ENCODE data around the gene CRISPLD2.

The CRISPLD2 gene

DNA sequence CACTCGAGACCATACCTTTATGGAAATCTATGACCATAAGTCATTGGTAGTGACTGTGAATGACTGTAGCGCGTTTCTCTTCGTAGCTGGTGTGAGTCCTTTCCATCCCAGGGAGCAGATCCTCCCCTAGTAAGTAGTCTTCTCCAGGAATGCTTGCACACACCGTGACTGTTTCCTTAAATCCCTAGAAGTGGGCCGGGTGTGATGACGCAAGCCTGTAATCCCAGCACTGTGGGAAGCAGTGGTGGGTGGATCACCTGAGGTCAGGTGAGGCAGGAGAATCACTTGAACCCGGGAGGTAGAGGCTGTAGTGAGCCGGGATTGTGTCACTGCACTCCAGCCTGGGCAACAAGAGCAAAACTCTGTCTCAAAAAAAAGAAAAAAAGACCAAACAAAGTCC, 70.6 kb downstream of the CRISPLD2 start:
- H3K4me1 Mint-ChIP-seq: peaks cover 2% of the 10 kb centered on the region in 2 donors
- no peaks in the 10 kb centered on the region for H3K36me3 Mint-ChIP-seq
- no peak for ATAC-seq (replicated peaks)
- DNase-seq: no peak
- no peak overlapping the region for H3K4me3 Mint-ChIP-seq
- H3K27me3 Mint-ChIP-seq: peaks cover 22 to 46% of the 10 kb centered on the region in 2 donors
- H3K9me3 Mint-ChIP-seq: peaks cover 4 to 6% of the 10 kb centered on the region in 2 donors
- H3K27ac Mint-ChIP-seq: no peak overlapping the region

GRCh38 chr16:84891149-84891795, 71.5 kb downstream of the CRISPLD2 start:
- Mint-ChIP-seq H3K9me3 (peaks cover 4 to 6% of the 10 kb centered on the region in 2 donors), H3K4me1 (peaks cover 0 to 2% of the 10 kb centered on the region in 2 donors), H3K36me3 (no peaks in the 10 kb centered on the region), H3K27ac (no peak overlapping the region), H3K4me3 (no peak overlapping the region), H3K27me3 (peaks cover 17 to 39% of the 10 kb centered on the region in 2 donors)
- ATAC-seq (replicated peaks) (no peak), DNase-seq (no peak)

GRCh38 chr16:84892097-84892496, 72.3 kb downstream of the CRISPLD2 start:
- no peaks in the 10 kb centered on the region for H3K36me3 Mint-ChIP-seq
- no peak overlapping the region for H3K27ac Mint-ChIP-seq
- H3K4me3 Mint-ChIP-seq: no peak overlapping the region
- DNase-seq (no peak), ATAC-seq (replicated peaks) (no peak)
- H3K9me3 Mint-ChIP-seq: peaks cover 4 to 6% of the 10 kb centered on the region in 2 donors
- H3K27me3 Mint-ChIP-seq: peaks cover 15 to 37% of the 10 kb centered on the region in 2 donors
- peaks cover 0 to 2% of the 10 kb centered on the region in 2 donors for H3K4me1 Mint-ChIP-seq

- ATAC-seq (replicated peaks) (no peak), DNase-seq (no peak)
- peaks cover 15 to 30% of the 10 kb centered on the region in 2 donors for H3K27me3 Mint-ChIP-seq
- H3K4me3 Mint-ChIP-seq: no peak overlapping the region
- no peaks in the 10 kb centered on the region for H3K36me3 Mint-ChIP-seq
- H3K27ac Mint-ChIP-seq: no peak overlapping the region
- peaks cover 0 to 2% of the 10 kb centered on the region in 2 donors for H3K4me1 Mint-ChIP-seq
- peaks cover 4 to 6% of the 10 kb centered on the region in 2 donors for H3K9me3 Mint-ChIP-seq
Measured at GRCh38 chr16:84893467-84893848, 73.7 kb downstream of the CRISPLD2 start.

DNA sequence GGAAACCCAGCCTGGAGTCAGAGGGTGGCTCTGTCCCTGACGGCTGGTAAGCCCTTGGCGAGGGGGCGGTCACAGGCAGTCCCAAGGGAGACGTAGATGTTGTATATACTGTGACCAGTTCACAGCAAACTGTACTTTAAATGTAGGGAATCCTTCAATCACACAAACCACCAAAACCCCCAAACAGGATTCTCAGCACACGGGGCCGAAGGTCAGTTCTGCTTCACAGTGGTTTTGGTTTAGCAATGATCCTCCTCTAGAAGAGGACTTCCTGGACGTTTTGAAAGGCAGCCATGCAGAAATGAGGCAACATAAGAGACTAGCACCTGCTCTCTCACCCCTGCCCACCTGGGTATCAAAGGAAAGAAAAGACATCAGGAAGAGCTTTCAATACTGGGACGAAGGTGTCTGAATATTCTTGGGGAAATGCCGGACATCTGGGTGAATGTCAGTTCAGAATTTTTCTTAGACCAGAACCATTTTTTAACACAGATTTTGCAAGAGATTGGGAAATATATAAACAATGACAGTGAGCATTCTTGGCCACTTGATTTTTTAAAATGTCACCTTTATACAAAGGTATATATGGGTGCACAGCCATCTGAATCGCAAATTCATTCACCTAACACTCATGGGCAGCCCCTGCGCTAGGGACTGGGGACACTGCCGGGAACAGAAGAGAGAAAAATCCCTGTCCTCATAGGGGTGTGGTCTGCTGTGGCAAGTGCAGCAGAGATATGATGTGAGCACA, 74.2 kb downstream of the CRISPLD2 start:
- H3K4me3 Mint-ChIP-seq: no peak overlapping the region

GRCh38 chr16:84895016-84895415, 75.2 kb downstream of the CRISPLD2 start:
- DNase-seq: no peak
- ATAC-seq (replicated peaks): no peak
- Mint-ChIP-seq H3K9me3 (peaks cover 4 to 6% of the 10 kb centered on the region in 2 donors), H3K36me3 (no peaks in the 10 kb centered on the region), H3K4me3 (no peak overlapping the region), H3K4me1 (peaks cover 0 to 2% of the 10 kb centered on the region in 2 donors), H3K27me3 (peaks cover 12 to 22% of the 10 kb centered on the region in 2 donors), H3K27ac (no peak overlapping the region)

More for the DNA sequence above, 74.2 kb downstream of the CRISPLD2 start:
- no peaks in the 10 kb centered on the region for H3K36me3 Mint-ChIP-seq
- peaks cover 0 to 2% of the 10 kb centered on the region in 2 donors for H3K4me1 Mint-ChIP-seq
- H3K27ac Mint-ChIP-seq: no peak overlapping the region
- DNase-seq: no peak
- ATAC-seq (replicated peaks): no peak
- H3K9me3 Mint-ChIP-seq: peaks cover 4 to 6% of the 10 kb centered on the region in 2 donors
- H3K27me3 Mint-ChIP-seq: peaks cover 12 to 25% of the 10 kb centered on the region in 2 donors

DNA sequence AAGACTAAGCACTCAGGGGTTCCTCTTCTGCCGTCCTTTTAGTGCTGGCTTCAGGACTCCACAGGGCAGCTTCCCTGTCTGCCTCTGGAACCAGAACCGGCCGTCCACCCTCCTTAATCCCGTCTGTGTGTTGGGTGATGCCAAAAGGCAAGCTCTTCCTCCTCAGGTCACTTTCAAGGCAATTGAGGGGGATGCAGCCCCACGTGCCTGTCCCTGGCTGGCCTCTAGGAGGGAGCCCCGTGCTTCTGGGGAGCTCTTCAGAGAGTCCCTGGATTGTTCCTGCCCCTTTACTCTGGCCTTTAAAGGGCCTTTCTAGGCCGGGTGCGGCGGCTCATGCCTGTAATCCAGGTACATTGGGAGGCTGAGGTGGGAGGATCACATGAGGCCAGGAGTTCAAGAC, 77.1 kb downstream of the CRISPLD2 start:
- Mint-ChIP-seq H3K4me1 (peaks cover 0 to 2% of the 10 kb centered on the region in 2 donors), H3K36me3 (no peaks in the 10 kb centered on the region), H3K4me3 (no peak overlapping the region), H3K27ac (no peak overlapping the region), H3K27me3 (peaks cover 12 to 22% of the 10 kb centered on the region in 2 donors), H3K9me3 (peaks cover 4 to 6% of the 10 kb centered on the region in 2 donors)
- ATAC-seq (replicated peaks) (no peak), DNase-seq (no peak)

GRCh38 chr16:84897911-84898377, 78.2 kb downstream of the CRISPLD2 start:
- no peak for ATAC-seq (replicated peaks)
- peaks cover 4 to 6% of the 10 kb centered on the region in 2 donors for H3K9me3 Mint-ChIP-seq
- no peaks in the 10 kb centered on the region for H3K36me3 Mint-ChIP-seq
- DNase-seq: no peak
- H3K4me3 Mint-ChIP-seq: no peak overlapping the region
- peaks cover 10 to 12% of the 10 kb centered on the region in 2 donors for H3K27me3 Mint-ChIP-seq
- H3K27ac Mint-ChIP-seq: no peak overlapping the region
- peaks cover 0 to 2% of the 10 kb centered on the region in 2 donors for H3K4me1 Mint-ChIP-seq

DNA sequence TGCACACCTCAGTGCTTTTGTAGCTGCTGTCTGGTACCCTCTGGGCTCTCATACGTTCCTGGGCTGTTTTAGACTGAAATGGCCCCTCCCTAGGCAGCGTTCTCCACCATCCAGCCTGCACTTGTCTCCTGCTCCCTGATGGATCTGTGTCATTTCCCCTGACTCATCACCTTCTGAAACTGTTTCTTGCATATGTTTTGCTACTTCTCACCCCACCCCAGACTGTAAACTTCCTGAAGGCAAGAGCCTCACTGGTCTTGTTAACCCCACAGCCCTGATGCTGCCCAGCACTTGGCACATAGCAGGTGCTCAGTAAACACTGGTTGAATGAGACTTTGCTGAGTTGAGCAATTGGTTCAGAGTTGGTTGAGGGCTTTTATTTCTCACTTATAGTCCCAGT, 78.7 kb downstream of the CRISPLD2 start:
- H3K9me3 Mint-ChIP-seq: peaks cover 4 to 6% of the 10 kb centered on the region in 2 donors
- peaks cover 5 to 7% of the 10 kb centered on the region in 2 donors for H3K27me3 Mint-ChIP-seq
- H3K4me1 Mint-ChIP-seq: peaks cover 0 to 2% of the 10 kb centered on the region in 2 donors
- no peak for DNase-seq
- H3K36me3 Mint-ChIP-seq: no peaks in the 10 kb centered on the region
- H3K27ac Mint-ChIP-seq: no peak overlapping the region
- no peak overlapping the region for H3K4me3 Mint-ChIP-seq
- ATAC-seq (replicated peaks): no peak

GRCh38 chr16:84899414-84899813, 79.6 kb downstream of the CRISPLD2 start:
- H3K27ac Mint-ChIP-seq: no peak overlapping the region
- peaks cover under 1 to 5% of the 10 kb centered on the region in 2 donors for H3K27me3 Mint-ChIP-seq
- no peaks in the 10 kb centered on the region for H3K4me1 Mint-ChIP-seq
- H3K4me3 Mint-ChIP-seq: no peak overlapping the region
- no peak for DNase-seq
- H3K36me3 Mint-ChIP-seq: no peaks in the 10 kb centered on the region
- no peak for ATAC-seq (replicated peaks)
- peaks cover 0 to under 1% of the 10 kb centered on the region in 2 donors for H3K9me3 Mint-ChIP-seq

GRCh38 chr16:84905965-84906460, 86.2 kb downstream of the CRISPLD2 start:
- H3K27me3 Mint-ChIP-seq: no peaks in the 10 kb centered on the region
- ATAC-seq (replicated peaks): no peak
- H3K9me3 Mint-ChIP-seq: no peaks in the 10 kb centered on the region
- no peaks in the 10 kb centered on the region for H3K4me1 Mint-ChIP-seq
- no peak overlapping the region for H3K4me3 Mint-ChIP-seq
- DNase-seq: no peak
- no peaks in the 10 kb centered on the region for H3K36me3 Mint-ChIP-seq
- no peak overlapping the region for H3K27ac Mint-ChIP-seq

- Mint-ChIP-seq H3K4me1 (no peaks in the 10 kb centered on the region), H3K27me3 (no peaks in the 10 kb centered on the region), H3K4me3 (no peak overlapping the region), H3K9me3 (no peaks in the 10 kb centered on the region), H3K27ac (no peak overlapping the region), H3K36me3 (no peaks in the 10 kb centered on the region)
- ATAC-seq (replicated peaks): no peak
- no peak for DNase-seq
Measured at GRCh38 chr16:84907051-84907450, 87.3 kb downstream of the CRISPLD2 start.

GRCh38 chr16:84907575-84907974, 87.8 kb downstream of the CRISPLD2 start:
- Mint-ChIP-seq H3K27me3 (no peaks in the 10 kb centered on the region), H3K9me3 (no peaks in the 10 kb centered on the region), H3K36me3 (no peaks in the 10 kb centered on the region), H3K4me1 (no peaks in the 10 kb centered on the region), H3K4me3 (no peak overlapping the region), H3K27ac (no peak overlapping the region)
- no peak for DNase-seq
- ATAC-seq (replicated peaks): no peak

DNA sequence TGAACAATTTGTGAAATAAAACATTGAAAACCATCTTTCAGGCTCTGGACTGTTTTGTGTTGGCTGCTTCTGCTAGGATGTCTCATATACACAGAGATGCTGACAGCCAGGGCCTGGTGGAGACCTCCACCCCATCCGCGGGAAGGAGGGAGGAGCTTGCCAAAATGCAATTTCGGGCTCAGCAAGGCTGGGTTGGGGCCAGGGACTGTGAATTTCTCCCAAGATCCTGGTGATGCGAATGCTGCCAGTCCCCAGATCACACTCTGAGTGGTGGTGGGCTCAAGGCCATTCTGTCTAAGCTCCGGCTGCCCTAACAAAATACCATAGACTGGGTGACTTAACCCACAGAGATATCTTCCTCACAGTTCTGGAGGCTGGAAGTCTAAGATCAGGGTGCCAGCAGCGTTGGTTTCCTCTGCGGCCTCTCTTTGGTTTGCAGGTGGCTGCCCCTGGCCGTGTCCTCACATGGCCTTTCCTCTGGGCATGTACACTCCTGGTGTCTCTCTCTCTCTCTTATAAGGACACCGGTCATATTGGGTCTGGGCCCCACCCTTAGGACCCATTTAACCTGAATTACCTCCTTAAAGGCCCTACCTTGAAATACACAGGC, 89.8 kb downstream of the CRISPLD2 start:
- no peaks in the 10 kb centered on the region for H3K4me1 Mint-ChIP-seq
- no peaks in the 10 kb centered on the region for H3K9me3 Mint-ChIP-seq
- DNase-seq (no peak), ATAC-seq (replicated peaks) (no peak)
- H3K27me3 Mint-ChIP-seq: no peaks in the 10 kb centered on the region
- H3K4me3 Mint-ChIP-seq: no peak overlapping the region
- H3K36me3 Mint-ChIP-seq: no peaks in the 10 kb centered on the region
- no peak overlapping the region for H3K27ac Mint-ChIP-seq

Measured in stimulated activated naive B cell treated with anti-CD40 and anti-IgM and Interleukin-4, amounts not matched to agents 10 μg/mL and 1 μg/mL and 100 μg/mL, for 72 hours (primary cell).